RWPE1 (cell line): ENCODE results near the gene WDR72.

Experiments
- CTCF ChIA-PET: fragments of 350-600 bp; sonication (Branson Sonifier 250); formaldehyde crosslinking; extraction: SDS; loops from one replicate; lab custom pipeline; 2021; lab: Yijun Ruan, JAX
- POLR2A ChIA-PET: fragments of 400-600 bp; formaldehyde crosslinking; extraction: SDS; loops from one replicate; lab custom pipeline; 2020; ENCODE audit warnings: antibody characterized with exemption; ENCODE audit not compliant: low non-redundant PET; lab: Yijun Ruan, JAX
- DNase-seq: peaks from one replicate; pipeline ENCODE4 v3.0.0; 2012; ENCODE audit warnings: low spot score
- H3K27ac ChIP-seq: fragments of 450-650 bp; 2 replicates; pipeline ENCODE4 v1.5.1; 2017
- CTCF ChIP-seq: fragments of 450-650 bp; conservative IDR thresholded peaks from 2 replicates; pipeline ENCODE4 v1.5.1; 2017; ENCODE audit warnings: low read depth, mild to moderate bottlenecking

The WDR72 gene

GRCh38 chr15:53759411-53759931 is at the start of gene WDR72:
TSS of gene WDR72 (minus strand) at chr15:53759663. CDS start at chr15:53733149, 26,514 bp downstream.
- CTCF ChIA-PET: no interaction called here
- DNase-seq: peak; percentile 14
- no peak for TF ChIP-seq CTCF
- POLR2A ChIA-PET: no interaction called here
- H3K27ac ChIP-seq: no peak within 1 kb of the TSS

- DNase-seq: peak; percentile 36
- POLR2A ChIA-PET: no interaction called here
- CTCF ChIA-PET: interaction anchor here (0.6 to 0.7 kb wide), 5 partner anchors 23 to 1461 kb away, joined by 3 to 4 read pairs (median 3); no protein-coding TSS in a partner anchor
- TF ChIP-seq CTCF: peak; percentile 84
- no peak overlapping the region for H3K27ac ChIP-seq
Observed at GRCh38 chr15:53808058-53808706, 48.7 kb upstream of the WDR72 start.

GRCh38 chr15:53807501-53807900 is 48.0 kb upstream of the WDR72 start:
- ChIA-PET CTCF (interaction anchor here (0.6 to 0.7 kb wide), 4 partner anchors 21 to 1413 kb away, joined by 3 read pairs; no protein-coding TSS in a partner anchor), POLR2A (no interaction called here)
- TF ChIP-seq CTCF: no peak
- DNase-seq: no peak
- no peak overlapping the region for H3K27ac ChIP-seq

GRCh38 chr15:53802672-53803071 is 43.2 kb upstream of the WDR72 start:
- no peak for DNase-seq
- TF ChIP-seq CTCF: no peak
- ChIA-PET CTCF (no interaction called here), POLR2A (no interaction called here)
- no peak overlapping the region for H3K27ac ChIP-seq

- CTCF ChIA-PET: no interaction called here
- DNase-seq: no peak
- TF ChIP-seq CTCF: no peak
- POLR2A ChIA-PET: no interaction called here
- no peak overlapping the region for H3K27ac ChIP-seq
Observed at GRCh38 chr15:53791581-53791980, 32.1 kb upstream of the WDR72 start.

- CTCF ChIA-PET: no interaction called here
Observed at GRCh38 chr15:53789654-53790375, 30.4 kb upstream of the WDR72 start.

More at GRCh38 chr15:53789654-53790375, 30.4 kb upstream of the WDR72 start:
- POLR2A ChIA-PET: no interaction called here
- TF ChIP-seq CTCF: no peak
- no peak for DNase-seq
- H3K27ac ChIP-seq: no peak overlapping the region
